ENCODE data around the gene SLC38A6.

The SLC38A6 gene

GRCh38 chr14:60980811-60981632, at the start of gene SLC38A6, which contains the start of gene TRMT5:
SLC38A6 (plus strand) TSS chr14:60981245; CDS start chr14:60981278, 33 bp downstream.
TRMT5 (minus strand) TSS chr14:60981079; CDS start chr14:60980973, 106 bp downstream.
- no peaks in the 10 kb centered on the region for H3K36me3 ChIP-seq (ENCODE audit: control insufficient read depth, insufficient read depth, low read length)
- H3K27me3 ChIP-seq (replicated peaks; ENCODE audit: control insufficient read depth, insufficient read depth, low read length): no peaks in the 10 kb centered on the region
- TF ChIP-seq, protein P1, sequence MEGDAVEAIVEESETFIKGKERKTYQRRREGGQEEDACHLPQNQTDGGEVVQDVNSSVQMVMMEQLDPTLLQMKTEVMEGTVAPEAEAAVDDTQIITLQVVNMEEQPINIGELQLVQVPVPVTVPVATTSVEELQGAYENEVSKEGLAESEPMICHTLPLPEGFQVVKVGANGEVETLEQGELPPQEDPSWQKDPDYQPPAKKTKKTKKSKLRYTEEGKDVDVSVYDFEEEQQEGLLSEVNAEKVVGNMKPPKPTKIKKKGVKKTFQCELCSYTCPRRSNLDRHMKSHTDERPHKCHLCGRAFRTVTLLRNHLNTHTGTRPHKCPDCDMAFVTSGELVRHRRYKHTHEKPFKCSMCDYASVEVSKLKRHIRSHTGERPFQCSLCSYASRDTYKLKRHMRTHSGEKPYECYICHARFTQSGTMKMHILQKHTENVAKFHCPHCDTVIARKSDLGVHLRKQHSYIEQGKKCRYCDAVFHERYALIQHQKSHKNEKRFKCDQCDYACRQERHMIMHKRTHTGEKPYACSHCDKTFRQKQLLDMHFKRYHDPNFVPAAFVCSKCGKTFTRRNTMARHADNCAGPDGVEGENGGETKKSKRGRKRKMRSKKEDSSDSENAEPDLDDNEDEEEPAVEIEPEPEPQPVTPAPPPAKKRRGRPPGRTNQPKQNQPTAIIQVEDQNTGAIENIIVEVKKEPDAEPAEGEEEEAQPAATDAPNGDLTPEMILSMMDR (IDR thresholded peaks at IDR 0.05; ENCODE audit: insufficient read depth, low read length, poor library complexity, severe bottlenecking): no peak
- peak within 1 kb of the TSS; percentile 79 for H3K4me3 ChIP-seq (replicated peaks; ENCODE audit: low read depth, low read length)
- peak; percentile 92 for DNase-seq (ENCODE audit: extremely low read depth, insufficient read length)

- TF ChIP-seq, protein P1 (IDR thresholded peaks at IDR 0.05; ENCODE audit: insufficient read depth, low read length, poor library complexity, severe bottlenecking): no peak
- Histone ChIP-seq H3K4me3 (replicated peaks; ENCODE audit: low read depth, low read length) (no peak overlapping the region), H3K36me3 (ENCODE audit: control insufficient read depth, insufficient read depth, low read length) (no peaks in the 10 kb centered on the region), H3K27me3 (replicated peaks; ENCODE audit: control insufficient read depth, insufficient read depth, low read length) (no peaks in the 10 kb centered on the region)
- DNase-seq (ENCODE audit: extremely low read depth, insufficient read length): no peak
These were observed 47.0 kb upstream of the SLC38A6 start for GRCh38 chr14:60933920-60934655.

GRCh38 chr14:60935319-60935718, 45.7 kb upstream of the SLC38A6 start:
- Histone ChIP-seq H3K4me3 (replicated peaks; ENCODE audit: low read depth, low read length) (no peak overlapping the region), H3K36me3 (ENCODE audit: control insufficient read depth, insufficient read depth, low read length) (no peaks in the 10 kb centered on the region), H3K27me3 (replicated peaks; ENCODE audit: control insufficient read depth, insufficient read depth, low read length) (no peaks in the 10 kb centered on the region)
- no peak for DNase-seq (ENCODE audit: extremely low read depth, insufficient read length)
- TF ChIP-seq, protein P1 (IDR thresholded peaks at IDR 0.05; ENCODE audit: insufficient read depth, low read length, poor library complexity, severe bottlenecking): no peak

- no peaks in the 10 kb centered on the region for H3K36me3 ChIP-seq (ENCODE audit: control insufficient read depth, insufficient read depth, low read length)
- H3K27me3 ChIP-seq (replicated peaks; ENCODE audit: control insufficient read depth, insufficient read depth, low read length): no peaks in the 10 kb centered on the region
- DNase-seq (ENCODE audit: extremely low read depth, insufficient read length): no peak
- TF ChIP-seq, protein P1 (IDR thresholded peaks at IDR 0.05; ENCODE audit: insufficient read depth, low read length, poor library complexity, severe bottlenecking): no peak
- H3K4me3 ChIP-seq (replicated peaks; ENCODE audit: low read depth, low read length): no peak overlapping the region
These were observed 37.4 kb upstream of the SLC38A6 start for GRCh38 chr14:60943637-60944032.

- no peak overlapping the region for H3K4me3 ChIP-seq (replicated peaks; ENCODE audit: low read depth, low read length)
- no peak for DNase-seq (ENCODE audit: extremely low read depth, insufficient read length)
- TF ChIP-seq, protein P1 (IDR thresholded peaks at IDR 0.05; ENCODE audit: insufficient read depth, low read length, poor library complexity, severe bottlenecking): no peak
- H3K27me3 ChIP-seq (replicated peaks; ENCODE audit: control insufficient read depth, insufficient read depth, low read length): no peaks in the 10 kb centered on the region
- H3K36me3 ChIP-seq (ENCODE audit: control insufficient read depth, insufficient read depth, low read length): no peaks in the 10 kb centered on the region
These were observed 36.8 kb upstream of the SLC38A6 start for GRCh38 chr14:60944204-60944603.

Data from GM06990 (cell line).